Nucleus accumbens (tissue), 56 donors: ENCODE results near the gene SLC18A2.

Experiments used
- DNase-seq, 56 donors: peaks; one replicate each; lab custom pipeline; 2025; lab: John Stamatoyannopoulos, UW

The SLC18A2 gene

DNA sequence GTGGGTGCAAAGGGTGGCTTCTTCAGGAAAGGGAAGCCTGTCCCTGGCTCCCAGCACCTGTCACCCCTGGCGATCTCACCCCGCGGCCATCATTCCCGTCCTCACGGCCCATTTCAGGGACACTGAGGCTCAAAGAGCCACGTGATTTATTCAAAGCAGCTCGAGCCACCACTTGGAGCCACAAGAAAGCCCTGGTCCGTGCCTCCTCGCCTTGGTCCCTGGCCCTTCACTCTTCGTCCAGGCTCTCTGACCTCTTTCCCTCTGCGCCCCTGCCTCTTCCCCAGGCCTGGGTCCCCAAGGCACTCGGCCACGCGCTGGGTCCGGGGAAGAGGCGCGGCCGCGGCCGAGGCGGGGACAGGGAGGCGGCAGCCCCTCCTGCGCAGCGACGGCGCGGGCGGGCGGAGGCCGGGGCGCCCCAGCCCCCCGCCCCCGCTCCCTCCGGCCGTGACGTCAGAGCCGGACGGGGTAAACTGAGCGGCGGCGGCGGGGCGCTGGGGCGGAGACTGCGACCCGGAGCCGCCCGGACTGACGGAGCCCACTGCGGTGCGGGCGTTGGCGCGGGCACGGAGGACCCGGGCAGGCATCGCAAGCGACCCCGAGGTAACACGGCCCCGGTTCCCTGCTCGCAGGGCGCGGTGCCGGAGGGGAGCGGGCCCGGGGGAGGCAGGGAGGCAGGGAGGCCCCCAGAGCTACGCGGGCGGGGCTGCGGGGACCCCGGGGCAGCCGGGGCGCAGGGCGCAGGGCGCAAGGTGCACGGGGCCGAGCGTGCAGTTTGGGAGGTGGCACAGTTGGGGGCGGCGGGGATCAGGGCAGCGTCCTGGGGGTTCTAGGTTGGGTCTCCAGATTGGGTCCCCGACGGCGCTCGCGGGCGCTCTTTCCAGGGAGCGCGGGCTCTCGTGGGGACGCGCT lies at the start of gene SLC18A2:
Gene SLC18A2, plus strand, starts transcription at position 494 of the 909 bp plus-strand sequence. CDS start 580 bp downstream, outside the sequence.
- DNase-seq, result no peak

DNA sequence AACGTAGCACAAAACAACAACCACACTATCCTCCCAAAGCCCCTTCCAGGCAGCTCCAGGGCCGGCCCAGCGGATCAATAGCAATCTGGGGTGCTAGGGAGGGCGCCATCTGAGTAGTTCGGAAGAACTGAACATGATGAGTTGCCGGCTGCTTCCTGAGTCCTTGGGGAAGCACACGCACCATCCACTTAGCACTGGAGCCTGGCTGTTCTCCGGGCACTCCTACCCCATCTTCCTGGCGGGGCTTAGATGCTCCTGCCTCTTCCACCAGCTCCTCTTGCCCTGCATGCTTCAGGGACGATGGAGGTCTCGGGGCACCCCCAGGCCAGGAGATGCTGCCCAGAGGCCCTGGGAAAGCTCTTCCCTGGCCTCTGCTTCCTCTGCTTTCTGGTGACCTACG lies 43.7 kb upstream of the SLC18A2 start, which contains the start of gene KCNK18:
Gene KCNK18, plus strand, starts transcription at position 301 of the 400 bp plus-strand sequence. Its CDS starts 0 bp downstream, at position 301.
- no peak for DNase-seq

DNA sequence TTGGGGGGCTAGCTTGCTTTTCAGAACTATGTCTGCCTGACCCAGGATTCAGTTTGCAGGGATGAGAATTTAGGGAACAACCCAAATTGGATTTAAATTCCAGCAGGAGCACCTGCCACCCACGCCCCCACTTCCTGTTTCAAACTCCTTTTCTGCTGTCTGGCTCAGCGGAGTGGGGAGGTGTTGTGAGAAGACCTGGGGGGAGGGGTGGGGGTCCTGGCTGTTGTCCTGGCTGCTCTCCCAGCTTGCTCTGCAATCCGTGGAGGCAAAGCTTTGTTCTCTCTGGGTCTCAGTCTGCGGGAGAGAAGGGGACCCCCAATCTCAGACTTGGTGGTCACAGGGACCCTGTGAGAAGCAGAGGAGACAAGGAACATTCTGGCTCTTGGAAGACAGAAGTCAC lies 42.8 kb upstream of the SLC18A2 start:
- no peak for DNase-seq

DNA sequence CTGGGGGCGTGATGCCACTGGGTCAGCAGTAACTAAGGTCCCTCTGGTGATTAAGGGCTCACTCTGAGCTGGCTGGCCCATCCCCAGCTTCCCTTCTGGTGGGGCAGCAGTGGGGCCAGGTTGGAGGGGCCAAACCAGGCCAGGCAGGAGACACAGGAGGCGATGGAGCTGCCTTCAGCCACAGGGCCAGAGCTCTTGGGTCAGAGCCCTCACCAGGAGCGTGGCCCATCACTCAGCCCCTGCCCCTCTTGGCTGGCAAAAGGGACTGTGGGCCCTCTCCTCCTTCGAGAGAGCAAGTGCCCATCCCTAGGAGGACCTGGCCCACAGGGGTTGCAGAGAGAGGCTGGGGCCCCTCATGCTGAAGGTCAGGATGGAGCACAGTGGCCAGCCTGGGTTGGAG lies 39.1 kb upstream of the SLC18A2 start:
- DNase-seq, result no peak

DNA sequence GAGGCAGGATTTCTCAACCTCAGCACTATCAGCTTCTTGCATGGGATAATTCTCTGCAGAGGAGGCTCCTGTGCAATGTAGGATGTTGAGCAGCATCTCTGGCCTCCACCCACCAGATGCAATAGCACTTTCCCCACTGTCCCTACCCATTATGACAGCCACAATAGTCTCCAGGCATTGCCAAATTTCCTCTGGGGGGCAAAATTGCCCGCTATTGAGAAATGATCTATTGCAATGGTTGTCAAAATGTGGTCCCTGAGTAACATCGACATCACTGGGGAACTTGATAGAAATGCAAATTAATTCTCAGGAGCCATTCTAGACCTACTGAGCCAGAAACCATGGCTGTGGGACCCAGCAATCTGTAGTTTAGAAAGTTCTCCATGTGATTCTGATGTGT lies 36.6 kb upstream of the SLC18A2 start:
- DNase-seq, result no peak

DNA sequence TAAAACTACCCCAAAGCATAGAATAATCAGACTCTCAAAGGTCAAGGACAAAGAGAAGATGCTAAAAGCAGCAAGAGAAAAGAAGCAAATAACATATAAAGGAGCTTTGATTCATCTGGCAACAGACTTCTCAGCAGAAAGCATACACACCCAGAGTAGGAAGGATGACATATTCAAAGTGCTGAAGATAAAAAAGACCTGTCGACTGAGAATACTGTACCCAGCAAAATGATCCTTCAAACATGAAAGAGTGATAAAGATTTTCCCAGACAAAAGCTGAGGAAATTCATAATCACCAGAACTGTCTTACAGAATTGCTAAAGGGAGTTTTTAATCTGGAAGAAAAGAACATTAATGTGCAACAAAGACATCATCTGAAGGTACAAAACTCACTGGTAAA lies 28.7 kb upstream of the SLC18A2 start:
- DNase-seq, result no peak

DNA sequence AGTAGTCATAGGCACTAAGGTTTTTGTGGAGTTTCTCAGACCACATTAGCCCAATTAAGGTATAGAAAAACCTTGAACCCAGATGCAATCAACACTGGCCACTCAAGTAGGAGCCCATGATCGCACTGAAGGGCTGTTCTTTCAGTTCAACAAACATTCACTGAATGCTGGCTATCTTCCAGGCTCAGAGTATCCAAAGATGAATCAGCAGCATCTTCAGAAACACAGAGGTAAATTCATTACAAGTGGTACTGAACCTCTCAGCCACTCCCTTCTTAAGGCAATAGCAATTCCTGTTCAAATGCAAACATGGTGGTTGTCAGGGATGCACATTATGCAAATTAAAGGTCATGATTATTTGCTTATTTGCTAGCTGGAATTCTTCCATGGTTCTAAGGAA lies 26.5 kb upstream of the SLC18A2 start:
- DNase-seq, result no peak

DNA sequence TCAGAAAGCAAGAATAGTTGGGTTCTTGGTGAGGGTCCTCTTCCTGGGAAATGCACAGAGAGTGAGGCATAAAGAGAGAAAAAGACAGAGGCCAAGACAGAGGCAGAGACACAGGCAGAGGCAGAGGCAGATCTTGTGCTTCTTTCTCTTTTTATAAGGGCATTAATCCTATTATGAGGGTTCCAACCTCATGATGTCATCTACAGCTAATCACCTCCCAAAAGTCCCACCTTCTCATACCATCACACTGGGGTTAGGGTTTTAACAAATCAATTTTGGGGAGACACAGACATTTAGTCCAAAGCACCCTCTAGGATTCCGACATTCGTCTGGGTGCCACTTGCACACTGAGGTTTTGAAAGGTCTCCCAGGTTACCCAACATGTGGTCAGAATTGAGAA lies 25.8 kb upstream of the SLC18A2 start:
- no peak for DNase-seq

DNA sequence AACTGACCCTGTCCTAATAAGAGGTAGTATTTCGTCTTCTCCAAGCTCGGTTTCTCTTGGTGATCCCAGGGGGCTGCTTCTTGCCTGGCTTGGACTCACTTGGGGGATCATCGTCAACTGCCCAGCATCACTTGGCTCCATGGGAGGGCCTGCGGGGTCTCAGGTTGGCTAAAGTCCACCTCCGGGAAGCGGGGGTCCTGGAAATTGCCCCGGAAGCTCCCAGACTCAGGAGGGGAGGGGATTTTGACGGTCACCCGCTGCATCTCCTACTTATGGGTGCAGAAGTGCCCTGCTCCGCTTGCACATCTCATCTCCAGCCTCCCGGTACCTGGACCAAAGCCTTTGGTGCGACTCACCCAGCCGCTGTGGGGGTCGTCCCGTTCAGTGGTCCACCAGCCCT lies 24.9 kb upstream of the SLC18A2 start:
- no peak for DNase-seq

DNA sequence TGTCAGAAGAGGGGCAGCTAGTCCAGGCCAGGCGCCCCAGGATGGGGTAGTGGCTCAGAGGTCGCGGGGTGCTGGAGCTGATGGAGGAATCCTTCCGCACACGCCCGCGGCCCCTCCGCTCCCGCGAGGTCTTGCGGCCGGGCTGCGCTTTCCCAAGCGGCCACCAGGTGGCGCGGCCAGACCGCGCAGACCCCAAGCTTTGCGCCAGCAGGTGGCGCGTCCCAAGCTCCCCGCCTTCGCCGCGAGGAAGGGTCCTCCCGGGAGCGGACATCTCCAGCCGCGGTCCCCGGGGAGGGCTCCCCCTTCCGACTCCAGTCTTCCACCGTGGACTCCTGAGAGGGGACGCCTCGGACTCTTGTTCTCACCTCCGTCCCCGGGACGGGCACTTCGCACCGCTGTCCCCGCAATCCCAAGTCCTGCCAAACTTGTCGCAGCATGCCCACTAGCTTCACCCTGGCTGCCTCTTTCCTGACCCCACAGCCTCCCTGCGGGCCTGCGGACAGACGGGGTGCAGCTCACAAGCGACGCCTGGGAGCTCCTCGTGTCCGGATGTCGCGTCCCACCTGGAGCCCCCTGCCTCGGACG lies 24.2 kb upstream of the SLC18A2 start:
- DNase-seq, result peak in 46 of 56 donors; percentile 7 to 80 (median 41)

DNA sequence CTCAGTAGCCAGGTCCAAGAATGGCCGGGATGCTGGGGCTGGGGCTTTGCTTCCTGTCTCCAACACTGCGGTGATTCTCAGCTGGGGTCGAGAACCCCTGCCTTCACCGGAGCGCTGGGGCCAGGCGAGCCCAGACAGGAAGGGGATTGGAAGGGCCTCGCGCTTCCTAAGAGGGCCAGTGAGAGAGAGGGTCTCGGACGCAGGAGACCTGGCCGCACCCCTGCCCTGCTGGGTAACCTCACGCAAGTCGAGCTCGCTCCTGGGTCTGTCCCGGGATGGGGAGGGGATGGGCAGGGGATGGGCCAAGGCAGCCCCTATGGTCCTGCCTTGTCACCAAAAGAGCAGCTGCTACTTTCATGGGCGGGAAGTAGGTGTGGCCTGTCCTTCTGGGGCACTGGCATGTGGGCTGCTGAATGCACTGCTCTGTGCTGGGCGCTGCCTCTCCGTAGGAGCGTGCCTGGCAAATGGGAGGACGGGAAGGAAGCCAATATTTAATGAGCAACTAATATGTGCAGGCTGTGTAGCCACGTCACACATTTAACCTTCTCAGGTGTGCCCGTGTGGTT lies 23.6 kb upstream of the SLC18A2 start:
- no peak for DNase-seq

DNA sequence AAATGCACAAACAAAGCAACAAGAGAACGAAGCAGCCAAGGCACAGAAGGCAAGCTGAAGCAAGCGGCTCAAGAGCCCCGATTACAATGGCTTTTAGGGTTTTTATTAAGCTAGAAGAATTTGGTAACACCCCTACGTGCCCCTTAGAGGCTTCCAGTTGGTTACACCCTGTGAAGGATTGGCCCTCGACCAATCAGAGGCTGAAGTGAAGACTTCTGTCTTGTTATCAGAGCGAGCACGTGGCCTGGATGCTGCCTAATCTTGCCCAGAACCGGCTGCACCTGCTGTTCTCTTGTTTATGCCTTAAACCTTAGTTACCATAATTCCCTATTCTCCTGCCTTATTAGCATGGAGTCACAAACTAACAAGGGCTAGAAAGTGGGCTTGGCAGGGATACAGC lies 22.3 kb upstream of the SLC18A2 start:
- no peak for DNase-seq

DNA sequence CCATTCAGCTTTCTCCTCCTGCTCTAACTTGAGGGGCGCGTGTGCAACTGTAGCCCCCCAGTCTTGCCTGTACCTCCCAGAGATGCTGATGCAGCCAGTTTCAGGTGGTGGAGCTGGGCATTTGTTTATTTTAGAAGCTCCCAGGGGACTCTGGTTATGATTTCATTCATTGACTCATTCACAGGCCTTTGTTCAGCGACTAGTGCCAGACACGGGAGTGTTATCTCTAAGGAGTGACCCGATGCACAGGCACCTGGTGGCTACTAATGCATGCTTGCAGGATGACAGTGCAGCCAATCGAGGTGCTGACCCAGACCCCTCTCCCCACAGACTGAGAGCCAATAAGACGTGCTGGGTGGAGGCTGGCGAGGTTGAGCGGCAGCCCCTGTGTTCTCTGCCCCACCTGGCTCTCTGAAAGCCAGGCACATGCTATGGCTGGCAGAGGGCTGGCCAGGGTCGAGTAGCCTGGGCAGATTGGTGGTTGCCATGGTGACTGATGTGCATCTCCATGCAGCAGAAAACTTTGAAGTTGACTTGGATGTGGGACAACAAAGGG lies 19.7 kb upstream of the SLC18A2 start:
- DNase-seq, result no peak

DNA sequence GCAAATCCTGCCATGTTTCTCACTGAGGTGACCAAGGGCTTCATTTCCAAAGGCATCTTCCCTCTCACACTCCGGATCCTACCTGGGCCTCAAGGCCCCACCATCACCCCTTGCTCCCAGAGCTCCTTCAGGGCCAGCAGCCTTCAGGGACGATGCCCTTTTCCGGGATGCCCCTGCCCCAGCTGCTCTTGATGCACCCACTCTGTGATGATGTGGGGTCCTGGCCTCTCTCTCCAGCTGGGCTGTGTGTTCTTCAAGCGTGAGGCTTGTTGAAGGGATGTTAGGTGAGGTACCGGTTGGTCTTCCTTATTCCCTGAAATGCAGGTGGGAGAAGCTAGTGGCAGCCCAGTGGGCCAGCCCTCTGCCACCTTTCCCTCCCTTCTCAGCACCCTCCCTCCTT lies 18.4 kb upstream of the SLC18A2 start:
- no peak for DNase-seq

DNA sequence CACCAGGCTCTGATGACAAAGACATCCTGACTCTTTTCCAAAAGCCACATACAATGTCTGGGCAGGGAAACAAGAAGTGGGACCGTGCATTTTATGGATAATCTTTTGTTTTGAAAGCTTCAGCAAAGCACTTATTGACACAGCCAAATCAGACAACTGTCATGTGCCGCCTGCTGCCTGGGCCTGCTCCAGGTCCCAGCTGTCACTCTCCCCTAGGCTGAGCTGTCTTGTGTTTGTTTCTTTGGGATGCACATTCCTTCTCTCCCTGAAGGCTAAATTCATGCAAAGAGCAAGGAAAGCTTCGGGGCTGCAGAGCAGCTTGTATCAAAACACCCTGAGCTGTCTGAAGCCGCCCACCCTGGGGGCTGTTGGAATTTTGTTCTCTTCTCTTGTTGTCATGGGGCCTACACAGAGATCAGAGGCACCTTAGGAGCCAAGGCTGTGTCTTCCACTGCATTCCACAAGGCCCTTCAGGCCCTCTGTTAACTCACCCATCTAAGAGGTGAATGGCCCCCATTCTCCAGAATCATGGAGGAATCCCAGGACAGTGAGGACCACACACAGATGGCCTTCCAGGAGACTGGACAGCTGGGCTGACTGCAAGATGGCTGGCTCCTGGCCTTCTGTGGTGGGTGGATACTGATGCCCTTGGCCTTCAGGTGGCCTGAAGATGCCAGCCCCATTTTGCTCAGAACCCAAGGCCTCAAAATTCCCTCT lies 17.8 kb upstream of the SLC18A2 start:
- peak in 4 of 56 donors; percentile 7 to 13 (median 9) for DNase-seq

DNA sequence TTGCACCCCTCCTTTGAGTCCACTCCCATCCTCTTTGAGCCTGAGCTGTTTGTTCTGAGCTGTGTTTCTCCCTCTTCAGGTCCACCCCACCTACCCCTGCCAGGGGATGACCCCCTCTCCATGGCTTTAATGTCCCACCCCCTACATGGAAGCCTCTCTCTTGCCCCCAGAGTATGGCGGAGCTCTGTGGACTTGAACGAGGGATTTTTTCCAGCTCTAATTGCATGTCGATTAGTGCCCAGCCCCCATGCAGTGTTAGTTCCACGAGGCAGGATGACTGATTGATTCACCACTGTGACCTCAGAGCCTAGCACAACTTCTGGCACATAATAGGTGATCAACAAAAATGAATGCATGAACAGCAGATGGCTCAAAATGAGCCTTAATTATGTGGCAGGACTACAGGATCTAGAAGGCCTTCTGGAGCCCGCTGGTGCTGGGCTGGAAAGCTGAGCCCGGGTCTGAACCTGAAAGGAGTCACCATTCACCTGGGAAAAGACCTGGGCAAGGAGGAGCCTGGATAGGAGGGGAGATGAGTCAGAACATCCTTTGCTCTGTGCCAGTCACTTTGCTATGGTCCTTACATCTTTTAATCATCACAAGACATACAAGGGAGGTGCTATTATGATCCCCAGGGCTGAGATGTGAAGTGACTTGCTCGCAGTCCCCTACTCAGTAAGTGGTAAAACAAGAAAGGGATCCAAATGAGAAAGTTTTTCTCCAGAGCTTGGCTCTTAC lies 17.1 kb upstream of the SLC18A2 start:
- no peak for DNase-seq

DNA sequence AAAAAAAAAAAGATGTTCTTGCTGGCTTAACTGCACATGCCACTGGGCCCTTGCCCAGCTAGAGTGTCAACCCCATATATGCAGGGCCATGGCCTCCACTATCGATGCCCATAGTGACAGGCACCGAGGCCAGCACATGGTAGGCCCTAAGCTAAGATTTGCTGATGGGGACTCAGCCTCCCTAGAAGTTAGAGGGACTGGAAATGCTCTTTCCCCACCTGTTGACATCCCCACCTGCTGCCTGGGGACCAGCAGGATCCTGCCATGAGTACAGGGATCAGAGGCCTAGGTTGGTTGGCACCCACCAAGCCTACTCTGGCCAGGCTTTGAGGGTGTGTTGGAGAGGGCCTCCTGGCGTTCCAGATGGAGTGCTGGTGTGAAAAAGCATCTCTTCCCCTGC lies 16.0 kb upstream of the SLC18A2 start:
- no peak for DNase-seq

DNA sequence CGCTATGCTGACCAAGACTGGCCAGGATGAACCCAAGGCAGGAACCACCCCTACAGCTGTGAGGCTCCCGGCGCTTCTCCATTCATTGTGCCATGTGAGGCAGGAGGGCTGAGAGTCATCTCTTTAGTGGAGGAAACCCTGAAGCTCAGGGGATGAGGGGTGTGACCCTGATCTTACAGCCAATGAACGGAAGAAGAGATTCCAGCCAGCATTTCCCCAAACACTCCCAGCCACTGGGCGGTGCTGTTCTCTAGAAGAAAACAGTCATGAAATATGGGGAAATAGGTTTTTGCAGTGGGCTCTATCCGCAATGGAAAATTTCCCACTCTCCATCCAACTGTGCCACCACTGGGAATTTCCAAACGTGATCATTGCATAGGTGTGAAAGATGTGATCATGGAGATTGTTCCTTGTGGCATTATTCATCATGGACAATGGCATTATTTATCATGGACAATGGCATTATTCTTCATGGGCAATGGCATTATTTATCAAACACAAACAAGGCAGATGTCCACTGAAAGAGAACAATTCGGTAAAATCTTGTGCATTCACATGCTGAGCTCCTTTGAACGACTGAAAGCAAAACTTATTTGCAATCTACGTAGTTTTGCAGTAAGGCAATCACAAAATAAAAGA lies 14.0 kb upstream of the SLC18A2 start:
- DNase-seq, result peak in 4 of 56 donors; percentile 1 to 22 (median 8)

DNA sequence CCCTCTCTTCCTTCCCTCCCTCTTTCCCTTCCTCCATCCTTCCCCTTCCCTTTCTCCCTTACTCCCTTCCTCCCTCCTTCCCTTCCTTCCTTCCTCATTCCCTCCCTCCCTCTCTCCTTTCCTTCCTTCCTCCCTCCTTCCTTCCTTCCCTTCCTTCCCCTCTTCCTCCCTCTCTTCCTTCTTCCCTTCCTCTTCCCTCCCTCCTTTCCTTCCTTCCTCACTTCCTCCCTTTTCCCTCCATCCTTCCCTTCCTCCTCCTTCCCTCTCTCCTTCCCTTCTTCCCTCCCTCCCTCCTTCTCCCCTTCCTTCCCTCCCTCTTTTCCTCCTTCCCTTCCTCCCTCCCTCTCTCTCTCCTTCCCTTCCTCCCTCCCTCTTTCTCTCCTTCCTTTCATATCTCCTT lies 12.7 kb upstream of the SLC18A2 start:
- DNase-seq, result no peak
